Measurements from ENCODE around the gene DNM3.

Gene DNM3

GRCh38 chr1:172140591-172140990 lies 299.3 kb downstream of the DNM3 start:
- H3K4me1 ChIP-seq (ENCODE audit: control insufficient read depth, insufficient read depth, low read length) = peaks cover 4% of the 10 kb centered on the region; the same call in 1 of the 2 replicates
- no peak overlapping the region for H3K27ac ChIP-seq (ENCODE audit: extremely low read depth, low read depth, low read length)
- TF ChIP-seq ZBTB44 (tag by site-specific recombination; IDR thresholded peaks at IDR 0.05) (no peak), ZNF561 (tag by site-specific recombination; IDR thresholded peaks at IDR 0.05; ENCODE audit: borderline replicate concordance) (no peak), KLF9 (tag by site-specific recombination; IDR thresholded peaks at IDR 0.05; ENCODE audit: low read depth) (no peak), RBAK (tag by site-specific recombination; IDR thresholded peaks at IDR 0.05) (no peak), ZNF645 (tag by site-specific recombination; IDR thresholded peaks at IDR 0.05) (no peak), ZNF324 (tag by site-specific recombination; IDR thresholded peaks at IDR 0.05) (no peak), ZNF785 (tag by site-specific recombination; IDR thresholded peaks at IDR 0.05) (no peak), ZNF548 (tag by site-specific recombination; IDR thresholded peaks at IDR 0.05) (no peak), ZNF341 (tag by site-specific recombination; IDR thresholded peaks at IDR 0.05; ENCODE audit: low read depth) (no peak), ZNF433 (tag by site-specific recombination; IDR thresholded peaks at IDR 0.05; ENCODE audit: low read depth) (no peak), ZBTB7A (tag by site-specific recombination; IDR thresholded peaks at IDR 0.05; ENCODE audit: low read depth) (no peak), ZNF280D (tag by site-specific recombination; IDR thresholded peaks at IDR 0.05) (no peak), TSHZ1 (tag by site-specific recombination; IDR thresholded peaks at IDR 0.05; ENCODE audit: borderline replicate concordance) (no peak), WT1 (tag by site-specific recombination; IDR thresholded peaks at IDR 0.05) (no peak)
- no peak overlapping the region for H3K4me3 ChIP-seq (ENCODE audit: low read depth, low read length)
- ChIA-PET CTCF (no interaction called here), POLR2A (no interaction called here)
- H3K9me3 ChIP-seq (ENCODE audit: control insufficient read depth, insufficient read depth, low read depth, low read length) = no peaks in the 10 kb centered on the region
- H3K36me3 ChIP-seq (ENCODE audit: control insufficient read depth in 2 of 2, insufficient read depth in 1 of 2, low read length in 2 of 2) = no peaks in the 10 kb centered on the region

- Histone ChIP-seq H3K27ac (ENCODE audit: extremely low read depth, low read depth, low read length) (no peak overlapping the region), H3K36me3 (ENCODE audit: control insufficient read depth in 2 of 2, insufficient read depth in 1 of 2, low read length in 2 of 2) (no peaks in the 10 kb centered on the region), H3K9me3 (ENCODE audit: control insufficient read depth, insufficient read depth, low read depth, low read length) (no peaks in the 10 kb centered on the region), H3K4me1 (ENCODE audit: control insufficient read depth, insufficient read depth, low read length) (no peaks in the 10 kb centered on the region), H3K4me3 (ENCODE audit: low read depth, low read length) (no peak overlapping the region)
- CTCF ChIA-PET = no interaction called here
- POLR2A ChIA-PET = no interaction called here
- TF ChIP-seq GLIS2 (tag by site-specific recombination; IDR thresholded peaks at IDR 0.05) = no peak
- no peak for TF ChIP-seq ZNF660 (tag by site-specific recombination; IDR thresholded peaks at IDR 0.05)
- TF ChIP-seq ZNF513 (tag by site-specific recombination; IDR thresholded peaks at IDR 0.05) = no peak
- TF ChIP-seq PRDM10 (tag by site-specific recombination; IDR thresholded peaks at IDR 0.05) = no peak
- TF ChIP-seq ZNF549 (tag by site-specific recombination; IDR thresholded peaks at IDR 0.05) = no peak
- no peak for TF ChIP-seq ZNF571 (tag by site-specific recombination; IDR thresholded peaks at IDR 0.05)
- TF ChIP-seq ZXDB (tag by site-specific recombination; IDR thresholded peaks at IDR 0.05) = no peak
These were observed 300.1 kb downstream of the DNM3 start for GRCh38 chr1:172141341-172141881.
